GM12801 (cell line): Measurements from ENCODE around the gene ARHGAP6.

ENCODE experiments used
- CTCF ChIP-seq: IDR thresholded peaks from one replicate; pipeline ENCODE4 v1.5.1; 2011; ENCODE audit warnings: control low read depth; ENCODE audit not compliant: insufficient read length; ENCODE audit errors: extremely low read depth

Gene ARHGAP6

GRCh38 chrX:11407331-11408108 is 258.2 kb downstream of the ARHGAP6 start:
- no peak for TF ChIP-seq CTCF

DNA sequence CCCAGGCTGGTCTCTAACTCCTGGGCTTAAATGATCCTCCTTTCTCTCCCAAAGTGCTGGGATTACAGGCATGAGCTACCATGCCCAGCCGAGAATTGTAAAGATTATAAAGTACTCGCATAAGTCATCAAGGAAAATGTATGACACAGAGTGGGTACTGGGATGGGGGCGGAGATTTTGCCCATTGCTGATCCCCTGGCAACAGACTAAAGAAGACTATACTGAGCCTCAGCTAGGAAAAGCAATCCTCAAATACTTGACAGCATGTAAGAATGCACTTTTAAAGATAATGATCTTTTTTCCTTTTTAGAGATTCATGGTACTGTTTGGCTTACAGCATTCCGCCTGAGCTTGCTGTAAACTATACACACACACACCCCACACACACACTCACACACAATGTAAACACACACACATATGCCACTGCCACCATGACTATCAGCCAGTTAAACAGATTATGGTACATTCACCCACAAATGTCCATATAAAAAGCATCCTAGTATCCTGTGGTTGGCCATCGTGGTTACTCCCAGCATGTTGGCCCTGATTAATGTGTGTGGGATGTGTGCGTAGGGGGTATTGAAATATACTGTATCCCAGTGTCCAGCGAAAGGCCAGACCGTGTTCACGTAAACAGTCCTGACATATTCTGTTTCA is 259.5 kb downstream of the ARHGAP6 start:
- TF ChIP-seq CTCF: no peak

DNA sequence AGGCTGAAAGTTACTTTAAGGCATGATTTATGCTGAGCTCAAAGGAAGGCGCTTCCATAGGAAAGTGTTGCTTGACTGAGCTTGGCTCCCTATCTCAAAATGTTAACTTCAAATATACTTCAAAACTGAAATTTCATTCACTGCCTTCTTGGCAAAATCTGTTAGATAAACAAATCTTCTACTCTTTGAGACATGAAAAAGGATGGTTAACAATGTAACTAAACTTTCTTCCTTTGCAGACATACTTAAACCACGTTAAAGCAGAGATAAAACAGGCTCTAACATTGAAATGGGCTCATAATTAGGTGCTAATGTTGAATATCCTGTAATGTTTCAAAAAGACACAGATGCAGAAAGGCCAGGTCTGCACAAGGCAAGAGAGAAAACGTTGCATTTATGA is 262.1 kb downstream of the ARHGAP6 start:
- TF ChIP-seq CTCF: no peak

GRCh38 chrX:11401966-11402365 is 263.8 kb downstream of the ARHGAP6 start:
- no peak for TF ChIP-seq CTCF

GRCh38 chrX:11399489-11400094 is 266.1 kb downstream of the ARHGAP6 start:
- TF ChIP-seq CTCF: no peak

- no peak for TF ChIP-seq CTCF
Observed at GRCh38 chrX:11398785-11399184, 266.9 kb downstream of the ARHGAP6 start.

DNA sequence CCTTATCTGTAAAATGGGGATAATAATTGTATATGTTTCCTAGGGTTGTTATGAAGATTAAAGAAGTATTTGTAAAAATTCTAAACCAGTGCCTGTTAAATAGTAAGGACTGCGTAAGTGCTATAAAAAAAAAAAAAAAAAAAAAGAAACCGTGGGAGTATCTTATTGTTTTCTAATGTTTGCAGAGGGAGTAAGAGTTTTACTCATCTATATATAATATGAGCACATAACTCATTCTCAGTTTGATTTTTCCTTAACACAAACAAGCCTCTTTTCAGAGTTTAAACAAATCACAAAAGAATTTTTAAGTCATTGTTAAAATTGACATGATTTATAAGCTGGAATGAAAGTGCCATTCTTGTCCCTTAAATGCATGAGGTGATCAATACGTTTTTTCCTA is 267.6 kb downstream of the ARHGAP6 start:
- TF ChIP-seq CTCF: no peak
